ENCODE results near the gene TMEM163.

The TMEM163 gene

DNA sequence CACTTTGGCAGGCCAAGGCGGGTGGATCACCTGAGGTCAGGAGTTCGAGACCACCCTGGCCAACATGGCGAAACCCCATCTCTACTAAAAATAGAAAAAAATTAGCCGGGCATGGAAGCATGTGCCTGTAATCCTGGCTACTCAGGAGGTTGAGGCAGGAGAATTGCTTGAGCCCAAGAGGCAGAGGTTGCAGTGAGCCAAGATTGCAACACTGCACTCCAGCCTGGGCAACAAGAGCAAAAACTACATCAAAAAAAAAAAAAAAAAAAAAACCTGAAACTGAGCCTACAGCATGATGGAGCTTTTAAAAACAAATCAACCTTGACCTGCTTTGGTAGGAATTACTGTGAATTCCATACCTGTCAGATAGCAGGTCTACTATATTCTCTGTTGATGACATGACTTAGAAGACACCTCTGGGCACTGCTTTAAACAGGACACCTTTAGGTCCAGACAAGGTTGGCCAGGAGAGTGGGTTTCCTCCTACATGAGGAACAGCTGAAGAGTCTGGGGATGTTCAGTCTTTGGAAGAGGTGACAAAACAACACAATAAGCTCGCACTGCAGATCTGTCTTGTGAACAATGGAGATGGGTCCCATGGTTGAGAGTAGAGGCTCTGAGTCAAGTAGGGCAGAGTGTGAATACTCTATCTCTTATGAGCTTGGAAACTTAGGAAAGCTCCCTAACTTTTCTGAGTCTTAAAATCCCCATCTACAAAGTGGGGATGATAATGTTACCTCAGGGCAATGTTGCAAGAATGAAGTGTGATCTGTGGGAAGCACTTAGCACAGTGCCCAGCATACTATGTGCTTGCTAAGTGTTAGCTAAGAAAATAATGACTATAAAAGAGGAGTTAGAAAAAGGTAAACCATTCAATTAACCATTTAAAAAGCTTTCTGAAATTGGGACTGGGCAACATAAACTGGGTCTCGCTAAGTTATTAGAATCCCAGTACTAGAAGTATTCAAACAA is 25.2 kb downstream of the TMEM163 start:
- DNase-seq (ENCODE audit: low spot score) = no peak

DNA sequence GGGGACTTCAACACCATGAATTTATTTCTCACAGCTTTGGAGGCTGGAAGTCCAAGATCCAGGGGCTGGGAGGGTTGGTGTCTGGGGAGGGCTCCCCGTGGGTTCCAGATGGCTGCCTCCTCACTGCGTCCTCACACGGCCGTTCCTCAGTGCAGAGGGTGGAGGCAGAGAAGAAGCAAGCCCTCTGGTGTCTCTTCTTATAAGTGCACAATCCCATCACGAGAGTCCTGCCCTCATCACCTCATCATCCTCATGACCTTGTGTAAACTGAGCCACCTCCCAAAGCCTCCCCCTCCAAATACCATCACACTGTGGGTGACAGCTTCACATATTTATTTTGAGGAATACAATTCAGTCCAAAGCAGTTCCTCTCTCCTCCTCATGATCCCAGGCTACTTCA is 26.3 kb downstream of the TMEM163 start:
- DNase-seq (ENCODE audit: low spot score) = no peak

DNA sequence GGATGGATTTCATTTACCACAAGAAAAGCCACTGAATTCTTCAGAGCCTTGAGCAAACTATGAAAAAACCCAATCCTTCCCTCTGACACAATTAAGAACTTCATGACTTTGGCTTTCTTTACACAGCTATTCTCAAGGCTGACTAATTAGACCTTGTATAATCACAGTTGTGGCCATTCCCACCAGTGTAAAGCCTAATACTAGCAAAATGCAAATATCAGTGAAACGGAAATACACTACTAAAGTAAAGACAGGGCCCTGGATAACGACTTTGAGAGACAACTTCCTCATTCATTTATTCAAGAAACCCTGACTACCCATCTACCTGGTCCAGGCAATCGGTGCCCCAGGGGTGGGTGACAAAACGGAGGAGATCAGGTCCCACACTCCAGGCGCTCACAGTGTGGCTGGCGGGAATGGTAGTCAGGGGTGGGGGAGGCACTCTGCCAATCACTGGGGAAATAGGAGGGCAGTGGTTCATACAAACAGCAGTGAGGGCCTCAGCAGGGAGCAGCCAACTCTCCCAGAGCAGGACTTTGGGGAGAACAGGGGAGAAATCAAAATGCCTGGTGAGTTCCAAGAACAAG is 28.1 kb downstream of the TMEM163 start:
- DNase-seq (ENCODE audit: low spot score) = no peak

GRCh38 chr2:134689315-134689714 is 29.5 kb downstream of the TMEM163 start:
- no peak for DNase-seq (ENCODE audit: low spot score)

GRCh38 chr2:134685967-134686366 is 32.8 kb downstream of the TMEM163 start:
- DNase-seq (ENCODE audit: low spot score) = no peak

- DNase-seq (ENCODE audit: low spot score) = no peak
These were observed 35.2 kb downstream of the TMEM163 start for GRCh38 chr2:134683561-134684112.

DNA sequence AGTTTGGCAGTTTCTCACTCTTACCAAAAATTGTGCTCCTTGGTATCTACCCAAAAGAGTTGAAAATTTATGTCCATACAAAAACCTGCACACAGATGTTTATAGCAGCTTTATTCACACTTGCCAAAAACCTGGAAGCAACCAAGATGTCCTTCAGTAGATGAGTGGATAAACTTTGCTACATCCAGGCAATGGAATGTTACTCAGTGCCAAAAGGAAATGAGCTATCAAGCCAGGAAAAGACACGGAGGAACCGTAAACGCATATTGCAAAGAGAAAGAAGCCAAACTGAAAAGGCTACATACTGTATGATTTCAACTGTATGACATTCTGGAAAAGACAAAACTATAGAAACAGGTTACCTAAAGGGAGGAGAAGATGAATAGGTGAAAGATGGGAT is 36.1 kb downstream of the TMEM163 start:
- DNase-seq (ENCODE audit: low spot score) = no peak

GRCh38 chr2:134681201-134681600 is 37.6 kb downstream of the TMEM163 start:
- DNase-seq (ENCODE audit: low spot score) = no peak

GRCh38 chr2:134679745-134680144 is 39.1 kb downstream of the TMEM163 start:
- no peak for DNase-seq (ENCODE audit: low spot score)

DNA sequence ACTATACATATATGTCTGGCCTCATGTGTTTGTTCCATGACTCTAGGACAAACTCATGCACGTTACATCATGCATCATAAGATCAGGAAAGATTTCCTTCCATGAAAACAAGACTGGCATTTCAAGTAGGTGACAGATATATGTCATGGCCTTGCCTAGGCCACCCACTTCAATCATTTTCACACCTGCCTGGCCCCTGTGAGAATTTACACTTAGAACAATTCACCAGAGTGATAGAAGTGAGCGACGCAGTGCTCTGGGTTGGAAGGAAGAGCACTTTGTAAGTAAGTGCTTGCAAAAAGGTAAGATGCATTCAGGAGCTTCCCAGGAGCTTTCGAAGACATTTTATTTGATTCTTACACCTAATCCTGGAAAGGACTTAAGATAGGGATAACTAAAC is 39.5 kb downstream of the TMEM163 start:
- DNase-seq (ENCODE audit: low spot score) = no peak

- no peak for DNase-seq (ENCODE audit: low spot score)
These were observed 40.7 kb downstream of the TMEM163 start for GRCh38 chr2:134677856-134678756.

DNA sequence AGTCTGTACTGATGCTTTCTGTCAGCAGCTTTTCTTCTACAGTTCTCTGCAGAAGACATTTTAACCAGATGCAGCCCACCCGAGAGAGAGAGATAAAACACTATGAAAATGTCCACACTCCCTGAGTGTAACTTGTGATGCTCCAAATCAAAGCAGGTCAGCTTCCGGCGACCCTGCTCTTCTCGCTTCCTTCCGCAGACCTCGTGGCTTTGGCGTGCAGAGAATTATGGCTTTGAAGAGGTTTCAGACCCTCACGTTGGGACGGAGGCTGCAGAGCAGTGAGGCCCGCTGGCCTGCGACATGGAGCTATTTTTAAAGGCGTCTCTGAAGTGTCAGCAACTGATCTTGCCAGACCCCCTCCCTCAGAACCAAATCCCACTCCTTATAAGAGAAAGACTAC is 41.8 kb downstream of the TMEM163 start:
- no peak for DNase-seq (ENCODE audit: low spot score)

- DNase-seq (ENCODE audit: low spot score) = no peak
These were observed 43.5 kb downstream of the TMEM163 start for GRCh38 chr2:134675314-134675713.

- no peak for DNase-seq (ENCODE audit: low spot score)
These were observed 44.1 kb downstream of the TMEM163 start for GRCh38 chr2:134674687-134675086.

GRCh38 chr2:134671513-134671912 is 47.3 kb downstream of the TMEM163 start:
- DNase-seq (ENCODE audit: low spot score) = peak; percentile 26

DNA sequence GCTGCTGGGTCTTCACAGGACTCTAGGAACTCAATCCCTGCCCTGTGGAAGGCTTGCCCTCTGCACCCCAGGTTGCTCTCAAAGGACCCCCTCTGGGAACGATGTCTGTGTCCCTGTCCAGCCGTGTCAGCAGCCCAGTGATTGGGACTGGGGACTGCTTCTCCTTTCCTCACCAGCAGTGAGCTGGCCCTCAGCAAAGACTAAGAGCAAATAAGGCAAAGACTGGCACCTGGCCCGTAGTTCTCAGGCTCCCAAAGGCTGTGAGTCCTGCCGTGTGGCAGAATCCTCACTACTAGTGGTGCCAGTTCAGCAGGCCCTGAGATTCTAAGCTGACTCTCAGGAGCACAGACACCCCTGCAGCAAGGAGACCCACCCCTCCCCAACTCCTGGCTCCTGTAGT is 47.8 kb downstream of the TMEM163 start:
- DNase-seq (ENCODE audit: low spot score) = no peak

DNA sequence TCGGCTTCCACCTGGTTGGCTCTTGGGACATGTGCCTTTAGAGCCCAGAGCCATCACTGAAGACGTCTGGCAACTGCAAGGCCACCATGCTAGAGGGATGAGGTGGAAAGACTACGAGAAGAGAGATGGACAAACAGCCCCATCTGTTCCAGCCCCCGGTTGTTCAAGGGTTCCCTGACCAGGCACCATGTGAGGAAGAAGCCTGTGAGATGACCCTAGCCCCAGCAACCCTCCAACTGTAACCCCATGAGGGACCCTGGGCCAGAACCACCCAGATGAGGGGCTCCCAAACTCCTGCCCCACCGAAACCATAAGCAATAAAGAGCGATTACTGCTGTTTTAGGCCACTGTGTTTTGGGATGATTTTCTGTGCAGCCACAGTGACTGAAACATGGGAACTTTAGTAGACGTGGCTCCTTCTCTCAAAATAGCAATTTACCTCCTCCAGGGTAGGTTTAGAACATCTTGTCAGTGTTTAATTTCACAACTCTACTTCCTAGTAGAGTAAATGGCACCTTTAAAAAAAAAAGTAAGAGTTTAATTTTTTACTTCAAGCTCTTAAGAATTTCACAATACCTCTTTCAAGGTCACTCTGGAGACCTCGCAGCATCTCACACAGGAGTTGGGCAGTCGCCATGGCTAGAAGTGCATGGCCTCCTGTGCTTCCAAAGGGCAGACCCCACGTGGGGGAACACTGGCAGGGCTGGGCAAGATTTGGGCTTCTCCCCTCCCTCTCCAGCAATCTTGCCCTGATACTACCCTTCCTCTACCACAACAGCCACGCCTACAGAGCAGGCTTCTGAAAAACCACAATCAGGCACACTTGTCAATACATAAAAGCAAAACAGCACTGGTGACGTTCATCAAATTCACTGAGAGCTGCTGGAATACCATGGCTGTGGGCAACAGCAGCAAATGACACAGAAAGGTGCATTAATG is 48.8 kb downstream of the TMEM163 start:
- DNase-seq (ENCODE audit: low spot score) = no peak

DNA sequence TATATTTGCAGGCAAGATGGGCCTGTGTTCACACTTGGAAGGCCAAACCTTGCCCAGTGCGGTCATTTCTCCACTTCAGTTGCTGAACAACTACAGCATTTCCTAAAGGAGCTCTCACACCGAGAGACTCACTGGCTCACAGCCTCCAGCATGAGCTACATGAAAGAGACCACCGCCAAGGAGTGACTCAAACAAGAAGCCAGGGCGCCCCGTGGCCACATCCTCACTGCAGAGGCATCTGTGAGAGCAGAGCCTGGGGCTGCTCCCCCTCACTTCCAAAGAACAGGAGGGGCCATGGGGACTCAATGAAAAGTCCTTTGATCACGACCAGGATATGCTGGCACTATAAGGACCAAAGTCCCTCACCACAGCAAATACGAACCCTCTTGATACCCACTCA is 50.0 kb downstream of the TMEM163 start:
- no peak for DNase-seq (ENCODE audit: low spot score)

GRCh38 chr2:134667541-134667940 is 51.3 kb downstream of the TMEM163 start:
- no peak for DNase-seq (ENCODE audit: low spot score)

DNA sequence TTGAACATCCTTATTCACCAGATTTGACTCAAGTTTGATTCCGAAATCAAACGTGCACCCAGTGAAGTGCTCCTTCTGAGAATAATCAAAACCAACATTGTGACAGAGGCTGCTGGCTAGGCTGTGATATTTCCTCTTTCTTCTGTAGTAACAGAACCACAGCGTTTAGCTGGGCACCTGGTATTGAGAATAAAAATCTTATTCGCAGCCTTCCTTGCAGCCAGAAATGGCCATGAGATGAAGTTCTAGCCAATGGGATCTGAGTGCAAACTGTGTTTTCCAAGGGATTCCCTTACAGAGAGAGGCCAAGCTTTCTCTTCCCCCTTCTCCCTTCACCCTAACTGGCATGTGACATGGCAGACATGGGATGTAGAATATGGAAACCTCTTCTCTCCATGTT is 51.7 kb downstream of the TMEM163 start:
- no peak for DNase-seq (ENCODE audit: low spot score)

Data from iPS-NIHi11 (cell line).